Activated CD4-positive, alpha-beta memory T cell treated with anti-CD3 and anti-CD28 coated beads, Interleukin-2, amount 10 ng/mL, durations not matched to agents 7 days and 5 days (primary cell): ENCODE measurements around the gene USP49. TPM values are rescaled to one million over a fixed set of nuclear protein-coding genes. Genes with fewer than 3 reads are reported as not detected.
"Not testable (repeated sequence)": the region's sequence is repeated elsewhere in the genome, so short reads cannot be mapped to it uniquely, and the experiment has no call there.

Source experiments
- CTCF ChIA-PET: fragments of 350-600 bp; sonication (Branson Sonifier 250); formaldehyde crosslinking; loops from one replicate; lab custom pipeline; 2021; ENCODE audit warnings: antibody characterized with exemption, inconsistent platforms; lab: Charles Lee
- POLR2A ChIA-PET: fragments of 350-600 bp; sonication (Branson Sonifier 250); formaldehyde crosslinking; loops from one replicate; lab custom pipeline; 2021; ENCODE audit warnings: antibody characterized with exemption; lab: Charles Lee
- DNase-seq: peaks from one replicate; pipeline ENCODE4 v3.0.0-alpha.2; 2020
- H3K27ac Mint-ChIP-seq: one replicate; pipeline ENCODE4 v1.8.0; 2021; ENCODE audit warnings: mild to moderate bottlenecking, mixed read lengths
- H3K27me3 Mint-ChIP-seq: one replicate; pipeline ENCODE4 v1.8.0; 2021; ENCODE audit warnings: mixed read lengths
- H3K36me3 Mint-ChIP-seq: one replicate; pipeline ENCODE4 v1.8.0; 2021; ENCODE audit warnings: low read depth, mixed read lengths
- H3K4me1 Mint-ChIP-seq: one replicate; pipeline ENCODE4 v1.8.0; 2021; ENCODE audit warnings: mixed read lengths
- H3K4me3 Mint-ChIP-seq: one replicate; pipeline ENCODE4 v1.8.0; 2021; ENCODE audit warnings: mild to moderate bottlenecking, mixed read lengths
- H3K9me3 Mint-ChIP-seq: one replicate; pipeline ENCODE4 v1.8.0; 2021; ENCODE audit warnings: mixed read lengths
- total RNA-seq, 2 experiments: library from RNA; stranded (reverse); gene quantifications; one replicate each; pipeline ENCODE4 v1.2.3, GENCODE V29; 2021

The USP49 gene
- total RNA-seq, 2 experiments from 2014 or later, result 6.8 to 7.3 TPM

DNA sequence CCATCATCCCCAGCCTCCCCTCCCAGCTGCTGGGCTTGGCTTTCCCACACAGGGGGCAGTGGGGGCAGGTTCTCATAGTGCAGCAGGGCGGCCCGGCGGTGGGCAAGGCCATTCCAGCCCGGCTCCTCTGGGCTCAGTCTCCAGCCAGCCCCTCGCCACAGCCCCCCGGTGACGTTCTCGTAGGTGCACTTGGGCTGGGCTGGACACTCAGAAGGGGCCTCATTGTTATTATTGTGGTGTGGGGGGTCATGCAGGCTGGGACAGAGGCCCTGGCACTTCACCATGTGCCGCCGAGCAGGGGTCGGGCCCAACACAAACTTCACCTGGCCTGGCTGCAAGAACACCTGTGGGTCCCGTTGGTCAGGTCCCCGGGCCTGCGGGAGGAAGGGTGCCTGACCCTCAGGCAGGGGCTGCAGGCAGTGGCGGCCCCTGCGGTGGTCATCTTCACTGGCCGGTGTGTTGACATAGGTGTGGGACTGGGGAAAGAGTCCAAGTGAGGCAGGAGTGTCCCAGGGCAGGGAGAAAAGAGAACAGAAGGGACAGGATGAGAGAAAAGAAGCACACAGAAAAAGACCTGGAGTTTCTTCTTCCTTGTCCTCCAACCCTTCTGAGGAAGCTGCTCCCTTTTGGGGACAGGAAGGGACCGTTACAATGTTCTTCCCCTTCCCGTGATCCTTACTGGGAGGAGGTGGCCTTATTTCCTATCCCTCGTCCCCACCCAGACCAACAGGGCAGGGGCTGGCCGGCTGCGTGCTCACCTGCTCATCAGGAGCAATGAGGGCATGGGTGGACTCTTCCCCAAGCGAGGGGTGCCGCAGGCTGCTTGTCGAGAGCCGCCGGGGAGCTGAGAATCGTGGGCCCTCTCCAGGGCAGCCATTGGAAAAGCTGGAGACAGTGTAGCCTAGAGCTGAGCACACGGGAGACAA is 123.9 kb downstream of the USP49 start:
- ChIA-PET POLR2A (no interaction called here), CTCF (interaction anchor here (0.8 kb wide), 1 partner anchor 9 kb away, joined by 3 read pairs; no protein-coding TSS in a partner anchor)
- Mint-ChIP-seq H3K4me3 (no peak overlapping the region), H3K27ac (no peak overlapping the region), H3K4me1 (peaks cover 12% of the 10 kb centered on the region), H3K36me3 (peaks cover 16% of the 10 kb centered on the region), H3K27me3 (no peaks in the 10 kb centered on the region), H3K9me3 (no peaks in the 10 kb centered on the region)
- no peak for DNase-seq

DNA sequence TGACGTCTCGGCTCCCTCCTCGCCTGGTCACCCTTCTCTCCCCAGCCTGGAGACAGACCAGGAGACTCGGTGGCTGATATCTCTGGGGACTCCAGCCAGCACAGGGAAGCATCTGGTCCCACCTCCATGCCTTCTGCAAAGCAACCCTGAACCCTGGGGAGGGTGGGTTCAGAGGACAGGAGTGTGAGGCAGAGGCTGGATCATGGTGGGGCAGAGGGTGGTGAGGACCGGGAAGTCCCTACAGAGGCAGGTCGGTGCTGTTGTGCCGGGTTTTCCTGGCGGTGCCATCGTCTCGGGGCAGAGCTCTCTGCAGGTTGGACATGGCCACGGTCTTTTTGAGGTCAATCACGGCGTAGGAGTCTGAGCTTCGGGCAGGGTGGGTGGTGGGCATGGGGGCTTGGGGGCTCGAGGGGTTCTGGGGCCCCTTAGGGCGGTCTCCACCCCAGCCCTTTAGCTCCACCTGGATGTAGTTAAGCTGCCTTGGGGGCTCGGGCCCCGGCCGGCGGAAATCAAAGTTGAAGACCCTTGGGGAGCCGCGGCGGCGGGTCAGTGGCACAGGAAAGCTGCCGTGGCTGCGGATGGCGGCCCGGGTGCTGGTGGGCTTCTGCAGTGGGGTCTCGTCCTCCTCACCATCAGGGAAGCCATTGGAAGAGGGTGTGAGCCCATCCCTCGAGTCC is 124.7 kb downstream of the USP49 start:
- H3K4me3 Mint-ChIP-seq, result no peak overlapping the region
- peaks cover 12% of the 10 kb centered on the region for H3K4me1 Mint-ChIP-seq
- no peak for DNase-seq
- peaks cover 16% of the 10 kb centered on the region for H3K36me3 Mint-ChIP-seq
- ChIA-PET CTCF (no interaction called here), POLR2A (no interaction called here)
- no peaks in the 10 kb centered on the region for H3K27me3 Mint-ChIP-seq
- no peaks in the 10 kb centered on the region for H3K9me3 Mint-ChIP-seq
- no peak overlapping the region for H3K27ac Mint-ChIP-seq

DNA sequence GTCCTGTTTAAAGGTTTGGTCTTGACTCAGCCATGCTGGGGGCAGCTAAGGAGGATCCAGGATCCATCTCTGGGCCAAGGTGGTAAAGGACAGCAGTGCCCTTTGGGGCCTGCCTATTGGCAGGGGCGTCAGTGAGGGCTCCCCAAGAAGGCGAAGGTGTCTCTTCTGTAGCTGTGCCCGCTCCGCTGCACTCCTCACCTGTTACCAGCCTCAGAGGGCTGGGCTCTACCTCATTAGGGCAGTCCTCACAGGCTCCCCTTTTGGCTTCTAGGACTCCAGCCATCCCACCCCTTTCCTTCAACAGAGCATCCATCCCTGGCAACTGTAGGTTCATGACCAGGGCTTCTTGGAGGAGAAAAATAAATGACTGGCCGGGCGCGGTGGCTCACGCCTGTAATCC is 125.8 kb downstream of the USP49 start:
- CTCF ChIA-PET, result no interaction called here
- H3K4me3 Mint-ChIP-seq, result no peak overlapping the region
- H3K27me3 Mint-ChIP-seq, result no peaks in the 10 kb centered on the region
- peaks cover 12% of the 10 kb centered on the region for H3K4me1 Mint-ChIP-seq
- no peaks in the 10 kb centered on the region for H3K9me3 Mint-ChIP-seq
- H3K27ac Mint-ChIP-seq, result no peak overlapping the region
- POLR2A ChIA-PET, result no interaction called here
- peaks cover 9% of the 10 kb centered on the region for H3K36me3 Mint-ChIP-seq
- DNase-seq, result no peak

DNA sequence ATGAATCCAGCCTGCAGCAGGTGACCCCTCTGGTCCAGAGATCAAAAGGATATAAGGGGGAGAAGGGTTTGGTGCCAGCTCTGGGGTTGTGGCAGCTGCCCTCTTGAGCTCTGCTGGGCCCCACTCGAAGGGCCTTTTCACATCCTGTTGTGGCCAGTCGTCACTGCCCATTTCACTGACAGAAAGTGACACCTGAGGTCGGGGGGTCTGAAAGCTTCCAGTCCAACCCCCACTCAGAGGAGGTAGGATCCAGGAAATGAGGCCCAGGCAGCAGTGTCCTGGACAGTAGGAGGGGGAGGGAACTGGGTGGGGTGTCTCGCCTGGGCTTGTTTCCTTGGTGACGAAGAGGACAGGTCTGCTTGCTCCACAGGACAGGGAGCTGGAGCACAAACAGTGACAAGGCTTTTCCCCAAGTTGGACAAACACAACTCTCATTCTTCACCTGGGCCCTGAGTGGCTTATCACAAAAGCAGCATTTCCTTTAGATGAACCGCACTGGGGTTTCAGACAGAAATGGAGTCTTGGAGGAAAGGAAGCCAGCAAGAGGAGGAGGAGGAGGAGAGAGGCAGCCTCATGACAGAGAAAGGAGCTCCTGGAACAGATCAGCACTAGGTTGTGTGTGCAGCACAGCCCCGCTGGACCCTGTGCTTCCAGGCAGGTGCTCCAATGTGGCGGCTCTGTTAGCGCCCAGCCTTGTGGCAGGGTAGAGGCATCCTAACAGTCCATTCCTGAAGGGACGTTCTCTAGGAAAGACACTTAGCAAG is 126.4 kb downstream of the USP49 start:
- H3K4me3 Mint-ChIP-seq, result no peak overlapping the region
- ChIA-PET POLR2A (no interaction called here), CTCF (interaction anchor here (1.0 kb wide), 1 partner anchor 85 kb away, joined by 3 read pairs; no protein-coding TSS in a partner anchor)
- no peaks in the 10 kb centered on the region for H3K27me3 Mint-ChIP-seq
- H3K9me3 Mint-ChIP-seq, result no peaks in the 10 kb centered on the region
- H3K27ac Mint-ChIP-seq, result no peak overlapping the region
- H3K36me3 Mint-ChIP-seq, result peaks cover 9% of the 10 kb centered on the region
- DNase-seq, result no peak
- H3K4me1 Mint-ChIP-seq, result peaks cover 12% of the 10 kb centered on the region

DNA sequence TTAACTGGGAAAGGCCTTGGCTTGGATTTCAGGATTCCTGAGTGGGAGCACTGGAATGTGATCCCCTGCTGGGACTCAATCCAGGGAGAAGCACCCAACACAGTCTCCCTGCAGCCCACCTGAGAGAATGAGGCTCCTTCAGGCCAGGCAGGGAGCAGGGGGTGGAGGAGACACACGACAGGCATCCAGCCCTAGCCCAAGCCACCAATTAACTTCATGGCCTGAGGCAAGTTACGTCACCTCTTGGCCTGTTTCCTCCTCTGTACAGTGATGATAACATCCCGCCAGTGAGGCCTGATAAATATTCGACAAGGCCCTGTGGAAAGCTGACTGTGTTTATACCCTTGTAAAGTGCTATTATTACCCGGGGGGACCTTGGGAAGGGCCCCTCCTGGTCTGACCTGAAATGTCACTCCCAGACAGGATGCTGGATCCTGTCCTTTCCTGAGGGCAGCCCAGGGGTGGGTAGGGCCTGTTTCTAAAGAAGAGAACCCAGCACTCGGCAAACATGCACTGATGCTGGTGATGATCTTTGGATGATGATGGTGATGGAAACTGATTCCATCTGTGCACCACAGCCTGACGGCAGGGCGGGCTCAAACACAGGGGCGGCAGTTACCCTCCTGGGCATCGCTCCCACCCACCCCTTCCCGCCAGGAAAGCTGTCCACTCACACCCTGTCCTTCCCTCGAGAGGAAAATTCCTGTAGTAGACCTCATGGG is 127.9 kb downstream of the USP49 start:
- Mint-ChIP-seq H3K4me1 (peaks cover 12% of the 10 kb centered on the region), H3K9me3 (no peaks in the 10 kb centered on the region), H3K27ac (no peak overlapping the region), H3K36me3 (peaks cover 4% of the 10 kb centered on the region), H3K4me3 (no peak overlapping the region), H3K27me3 (peaks cover 1% of the 10 kb centered on the region)
- CTCF ChIA-PET, result interaction anchor here (1.9 kb wide), 1 partner anchor 9 kb away, joined by 4 read pairs; no protein-coding TSS in a partner anchor
- DNase-seq, result no peak
- POLR2A ChIA-PET, result no interaction called here

DNA sequence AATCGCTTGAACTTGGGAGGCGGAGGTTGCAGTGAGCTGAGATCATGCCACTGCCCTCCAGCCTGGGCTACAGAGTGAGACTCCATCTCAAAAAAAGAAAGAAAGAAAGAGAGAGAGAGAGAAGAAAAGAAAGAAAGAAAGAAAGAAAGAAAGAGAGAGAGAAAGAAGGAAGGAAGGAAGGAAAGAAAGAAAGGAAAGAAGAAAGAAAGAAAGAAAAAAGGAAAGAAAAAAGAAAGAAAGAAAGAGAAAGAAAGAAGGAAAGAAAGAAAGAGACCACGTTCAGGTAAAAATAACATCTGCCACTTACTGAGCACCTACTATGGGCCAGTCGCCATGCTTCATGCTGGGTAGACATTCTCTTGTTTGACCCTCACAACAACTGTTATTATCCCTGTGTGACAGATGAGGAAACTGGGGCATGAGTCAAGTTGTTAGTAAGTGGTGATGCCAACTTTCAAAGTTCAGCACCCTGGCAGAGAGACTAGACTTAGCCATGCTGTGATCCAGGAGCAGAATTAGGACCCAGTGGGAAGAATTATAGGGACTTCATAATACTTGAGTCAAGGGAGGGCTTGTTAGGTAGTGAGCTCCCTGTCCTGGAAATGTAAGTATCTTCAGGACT is 129.0 kb downstream of the USP49 start:
- DNase-seq, H3K27me3 Mint-ChIP-seq, H3K9me3 Mint-ChIP-seq, POLR2A ChIA-PET, H3K4me3 Mint-ChIP-seq, H3K36me3 Mint-ChIP-seq, H3K27ac Mint-ChIP-seq: not testable (repeated sequence)
- peaks cover 12% of the 10 kb centered on the region for H3K4me1 Mint-ChIP-seq
- CTCF ChIA-PET, result interaction anchor here (0.6 to 1.9 kb wide), 2 partner anchors 10 to 158 kb away, joined by 3 to 4 read pairs; no protein-coding TSS in a partner anchor

DNA sequence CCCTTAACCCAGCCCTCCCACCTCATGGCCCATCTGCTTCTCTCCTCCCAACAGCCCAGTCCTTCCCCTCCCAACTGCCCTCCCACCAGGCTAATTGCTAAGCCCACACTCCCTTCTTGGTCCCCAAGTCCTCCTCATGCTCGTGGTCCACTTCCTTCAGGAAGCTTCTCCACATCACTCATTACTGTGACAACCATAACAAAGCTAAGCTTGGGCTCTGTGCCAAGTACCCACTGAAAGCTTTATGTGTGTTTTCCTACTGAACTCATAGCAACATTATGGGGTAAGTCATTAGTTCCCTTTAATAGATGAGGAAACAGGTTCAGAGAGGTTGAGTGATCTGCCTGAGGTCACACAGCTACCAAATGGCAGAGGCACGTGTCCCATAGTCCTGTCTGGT is 131.7 kb downstream of the USP49 start:
- peaks cover 4% of the 10 kb centered on the region for H3K4me1 Mint-ChIP-seq
- peaks cover 5% of the 10 kb centered on the region for H3K27me3 Mint-ChIP-seq
- H3K27ac Mint-ChIP-seq, result no peak overlapping the region
- ChIA-PET CTCF (no interaction called here), POLR2A (no interaction called here)
- no peaks in the 10 kb centered on the region for H3K36me3 Mint-ChIP-seq
- H3K4me3 Mint-ChIP-seq, result no peak overlapping the region
- no peaks in the 10 kb centered on the region for H3K9me3 Mint-ChIP-seq
- no peak for DNase-seq

DNA sequence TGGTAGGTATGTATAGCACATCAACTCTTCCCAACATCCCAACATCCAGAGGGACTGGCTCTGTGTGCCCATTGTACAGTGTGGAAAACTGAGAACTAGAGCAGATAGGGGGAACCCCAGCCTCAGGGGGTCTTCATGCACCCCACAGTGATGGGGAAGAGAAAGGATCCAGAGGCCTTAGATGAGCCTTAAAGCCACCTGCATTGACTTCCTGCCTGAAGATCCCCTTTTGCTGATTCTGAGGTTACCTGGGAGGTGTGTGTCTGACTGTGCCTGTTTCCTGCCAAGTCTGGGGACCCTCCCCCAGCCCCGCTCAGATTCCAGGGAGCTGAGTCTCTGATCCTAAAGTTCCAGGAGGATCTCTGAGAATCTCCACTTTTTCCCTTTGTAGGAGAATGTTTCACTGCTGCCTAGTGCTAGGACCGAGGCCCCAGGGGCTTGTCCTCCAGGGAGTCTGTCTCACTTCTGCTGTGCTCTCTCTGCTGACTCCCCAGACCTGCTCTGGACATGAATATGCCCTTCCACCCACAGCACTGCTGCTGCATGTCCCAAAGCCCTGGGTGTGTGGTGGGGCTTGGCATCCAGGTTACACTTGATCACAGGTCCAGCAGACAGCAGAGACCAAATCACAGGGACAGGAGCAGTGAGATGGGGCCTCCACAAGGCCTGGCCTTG is 135.1 kb downstream of the USP49 start:
- DNase-seq, result no peak
- H3K27me3 Mint-ChIP-seq, result peaks cover 5% of the 10 kb centered on the region
- no peaks in the 10 kb centered on the region for H3K4me1 Mint-ChIP-seq
- POLR2A ChIA-PET, result no interaction called here
- H3K36me3 Mint-ChIP-seq, result no peaks in the 10 kb centered on the region
- no peaks in the 10 kb centered on the region for H3K9me3 Mint-ChIP-seq
- H3K4me3 Mint-ChIP-seq, result no peak overlapping the region
- no peak overlapping the region for H3K27ac Mint-ChIP-seq
- CTCF ChIA-PET, result no interaction called here

DNA sequence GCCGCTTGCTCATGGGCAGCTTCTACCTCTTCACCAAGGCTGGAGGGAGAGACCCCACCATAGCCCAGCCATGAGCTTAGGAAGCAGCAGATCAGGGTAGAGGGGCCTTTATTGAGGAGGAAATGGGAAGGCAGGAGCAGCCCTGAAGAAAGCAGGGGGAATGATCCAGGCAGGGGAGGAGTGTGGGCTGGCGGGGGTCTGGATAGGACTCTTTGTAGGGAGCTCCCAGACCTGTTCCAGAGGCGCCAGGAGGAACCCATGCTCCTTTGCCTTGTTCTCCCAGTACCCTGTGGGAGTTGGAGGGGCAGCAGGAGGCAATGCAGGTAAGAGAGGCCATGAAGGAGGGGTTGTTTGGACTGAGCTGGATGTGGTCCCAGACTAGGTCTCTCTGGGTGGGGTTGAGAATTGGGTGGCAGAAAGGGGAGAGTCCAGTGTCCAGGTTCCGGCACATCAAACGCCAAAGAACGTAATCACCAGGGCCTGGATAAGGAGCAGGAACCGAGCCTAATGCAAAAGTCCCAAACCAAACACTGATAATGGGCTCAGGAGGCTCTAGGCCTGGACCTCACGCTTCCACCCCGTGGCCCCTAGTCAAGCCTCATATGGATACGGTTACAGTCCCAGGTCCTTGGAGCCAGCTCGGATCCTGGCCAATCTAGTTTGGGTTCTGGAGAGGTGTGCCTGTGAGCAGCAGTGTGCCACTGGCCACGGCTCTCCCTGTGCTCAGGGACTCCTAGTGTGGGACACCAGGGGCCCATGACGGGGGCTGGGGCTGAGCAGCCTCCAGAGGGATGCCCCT is 135.9 kb downstream of the USP49 start:
- Mint-ChIP-seq H3K27ac (no peak overlapping the region), H3K36me3 (no peaks in the 10 kb centered on the region), H3K4me3 (no peak overlapping the region), H3K9me3 (no peaks in the 10 kb centered on the region), H3K4me1 (no peaks in the 10 kb centered on the region), H3K27me3 (peaks cover 8% of the 10 kb centered on the region)
- CTCF ChIA-PET, result no interaction called here
- no peak for DNase-seq
- POLR2A ChIA-PET, result interaction anchor here (1.1 kb wide), 1 partner anchor 10 kb away, joined by 3 read pairs; no protein-coding TSS in a partner anchor

DNA sequence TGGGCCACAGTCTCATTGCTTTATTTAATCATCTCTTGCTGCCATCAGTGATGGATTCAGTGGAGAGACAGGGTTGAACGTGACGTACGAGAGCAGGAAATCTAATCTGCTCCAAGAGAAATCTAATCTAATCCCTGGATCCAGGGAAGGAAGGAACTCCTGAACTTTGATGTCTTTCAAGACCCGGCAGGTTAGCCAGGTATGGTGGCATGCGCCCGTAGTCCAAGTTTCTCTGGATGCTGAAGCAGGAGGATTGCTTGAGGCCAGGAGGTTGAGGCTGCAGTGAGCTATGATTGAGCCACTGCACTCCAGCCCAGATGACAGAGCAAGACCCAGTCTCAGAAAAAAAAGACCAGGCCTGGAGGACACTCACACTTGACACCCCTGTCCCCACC is 136.5 kb downstream of the USP49 start:
- H3K36me3 Mint-ChIP-seq, result no peaks in the 10 kb centered on the region
- no peaks in the 10 kb centered on the region for H3K4me1 Mint-ChIP-seq
- H3K9me3 Mint-ChIP-seq, result no peaks in the 10 kb centered on the region
- ChIA-PET CTCF (no interaction called here), POLR2A (interaction anchor here (1.1 kb wide), 1 partner anchor 9 kb away, joined by 3 read pairs; no protein-coding TSS in a partner anchor)
- no peak overlapping the region for H3K4me3 Mint-ChIP-seq
- no peak overlapping the region for H3K27ac Mint-ChIP-seq
- no peak for DNase-seq
- peaks cover 13% of the 10 kb centered on the region for H3K27me3 Mint-ChIP-seq
